ENCODE measurements around the gene ANXA9.

ANXA9 gene

GRCh38 chr1:151036356-151036755 lies 54.3 kb downstream of the ANXA9 start, which contains the start of gene BNIPL:
TSS of gene BNIPL (plus strand) at chr1:151036586. CDS start at chr1:151036726, 140 bp downstream.
- Histone ChIP-seq H3K9ac (ENCODE audit: low read depth, low read length) (no peak within 1 kb of the TSS), H3K4me3 (ENCODE audit: low read depth, low read length) (no peak within 1 kb of the TSS), H3K4me1 (ENCODE audit: control insufficient read depth, insufficient read depth, low read length) (peaks cover 8% of the 10 kb centered on the region), H3K27me3 (ENCODE audit: control insufficient read depth, insufficient read depth, low read length) (no peaks in the 10 kb centered on the region), H3K36me3 (ENCODE audit: control insufficient read depth, insufficient read depth, low read length) (peaks cover 3% of the 10 kb centered on the region), H3K9me3 (ENCODE audit: control insufficient read depth, insufficient read depth, low read length) (no peaks in the 10 kb centered on the region)

- Histone ChIP-seq H3K27me3 (ENCODE audit: control insufficient read depth, insufficient read depth, low read length) (no peaks in the 10 kb centered on the region), H3K9ac (ENCODE audit: low read depth, low read length) (no peak overlapping the region), H3K36me3 (ENCODE audit: control insufficient read depth, insufficient read depth, low read length) (peaks cover 3% of the 10 kb centered on the region), H3K4me3 (ENCODE audit: low read depth, low read length) (no peak overlapping the region), H3K9me3 (ENCODE audit: control insufficient read depth, insufficient read depth, low read length) (no peaks in the 10 kb centered on the region), H3K4me1 (ENCODE audit: control insufficient read depth, insufficient read depth, low read length) (peaks cover 8% of the 10 kb centered on the region)
Measured at GRCh38 chr1:151037032-151037431, 54.9 kb downstream of the ANXA9 start.

GRCh38 chr1:151039521-151039920 lies 57.4 kb downstream of the ANXA9 start:
- no peaks in the 10 kb centered on the region for H3K27me3 ChIP-seq (ENCODE audit: control insufficient read depth, insufficient read depth, low read length)
- no peaks in the 10 kb centered on the region for H3K9me3 ChIP-seq (ENCODE audit: control insufficient read depth, insufficient read depth, low read length)
- H3K4me3 ChIP-seq (ENCODE audit: low read depth, low read length): no peak overlapping the region
- H3K4me1 ChIP-seq (ENCODE audit: control insufficient read depth, insufficient read depth, low read length): peaks cover 8% of the 10 kb centered on the region
- no peak overlapping the region for H3K9ac ChIP-seq (ENCODE audit: low read depth, low read length)
- H3K36me3 ChIP-seq (ENCODE audit: control insufficient read depth, insufficient read depth, low read length): peaks cover 3% of the 10 kb centered on the region

GRCh38 chr1:151043163-151043562 lies 61.1 kb downstream of the ANXA9 start:
- H3K9me3 ChIP-seq (ENCODE audit: control insufficient read depth, insufficient read depth, low read length): no peaks in the 10 kb centered on the region
- H3K4me3 ChIP-seq (ENCODE audit: low read depth, low read length): no peak overlapping the region
- H3K36me3 ChIP-seq (ENCODE audit: control insufficient read depth, insufficient read depth, low read length): no peaks in the 10 kb centered on the region
- no peaks in the 10 kb centered on the region for H3K27me3 ChIP-seq (ENCODE audit: control insufficient read depth, insufficient read depth, low read length)
- no peak overlapping the region for H3K9ac ChIP-seq (ENCODE audit: low read depth, low read length)
- H3K4me1 ChIP-seq (ENCODE audit: control insufficient read depth, insufficient read depth, low read length): peaks cover 4% of the 10 kb centered on the region
